ENCODE data around the gene ONECUT3. TPM values are rescaled to one million over a fixed set of nuclear protein-coding genes. Genes with fewer than 3 reads are reported as not detected.

ONECUT3 gene
- total and polyA plus RNA-seq, 9 of the 15 experiments (the other 6 are each of a cell fraction or from before 2014, with no cell fraction given) = not detected

DNA sequence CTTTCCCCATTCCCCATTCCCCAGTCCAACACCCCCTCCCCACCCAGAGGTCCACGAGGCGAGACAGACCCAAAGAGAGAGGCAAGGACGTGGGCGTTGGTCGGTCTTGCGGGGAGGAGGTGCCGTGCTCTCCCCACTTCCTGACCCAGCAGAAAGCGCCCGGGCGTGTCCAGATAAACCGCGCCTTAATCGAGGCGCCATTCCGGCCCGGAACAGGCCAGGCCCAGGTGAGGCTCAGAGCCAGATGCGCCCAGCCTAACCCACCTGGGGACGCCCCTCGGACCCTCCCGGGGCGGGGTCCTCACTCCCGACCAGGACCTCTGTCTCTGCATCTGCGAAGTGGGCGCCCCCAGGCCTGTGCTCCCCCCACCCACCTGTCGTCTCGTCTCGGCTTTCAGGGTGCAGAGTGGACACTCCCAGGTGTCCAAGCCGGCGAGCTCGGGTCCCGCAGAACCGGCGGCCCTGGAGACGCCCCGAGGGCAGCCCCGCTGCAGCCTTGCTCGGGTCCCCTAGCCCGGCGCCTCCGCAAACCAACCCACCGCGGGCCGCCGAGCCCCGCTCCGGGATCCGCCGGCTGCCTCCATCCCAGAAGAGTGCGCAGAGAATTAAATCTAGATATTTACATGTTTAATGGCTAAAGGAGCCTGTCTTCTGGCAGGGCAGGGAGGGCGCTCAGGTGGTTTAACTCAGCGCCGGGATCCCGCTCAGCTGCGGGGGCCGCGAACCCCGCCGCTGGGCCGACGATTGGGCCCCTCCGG, 5.0 kb upstream of the ONECUT3 start:
- in situ Hi-C loops (cut with MboI) = no loop called here
- CTCF ChIA-PET (ENCODE audit: low intra/inter-chr PET ratio) = no interaction called here
- peaks cover 24 to 74% of the 10 kb centered on the region in 2 experiments for H3K4me1 ChIP-seq (replicated peaks in 1 of 2; ENCODE audit: control insufficient read depth in 2 of 2, insufficient read depth in 2 of 2, low read length in 2 of 2)
- peak overlapping the region; percentile 76 to 97 for H3K9ac ChIP-seq (ENCODE audit: insufficient read depth in 1 of 2, low read depth in 2 of 2, low read length in 2 of 2)
- no peaks in the 10 kb centered on the region for H3K9me3 ChIP-seq (replicated peaks; ENCODE audit: control insufficient read depth, insufficient read depth, low read depth, low read length)
- DNase-seq (ENCODE audit: extremely low read depth in 1 of 4, low spot score in 3 of 4) (peak in 1 of 4 experiments; percentile 80), ATAC-seq (peak; percentile 84), FAIRE-seq (no peak)
- H3K4me3 ChIP-seq = peak overlapping the region; percentile 40
- intact Hi-C loops (cut with micrococcal nuclease) = no loop called here
- peak overlapping the region; percentile 90 for H3K27ac ChIP-seq (ENCODE audit: extremely low read depth, low read depth, low read length)
- H3K79me2 ChIP-seq (ENCODE audit: control insufficient read depth, insufficient read depth, low read length) = no peaks in the 10 kb centered on the region
- POLR2A ChIA-PET = interaction anchor here (0.7 to 0.9 kb wide), 2 partner anchors 474 to 650 kb away, joined by 3 to 4 read pairs; no protein-coding TSS in a partner anchor
- peaks cover 0 to 4% of the 10 kb centered on the region in 2 experiments; a peak in 1 of 5 replicates for H3K27me3 ChIP-seq (ENCODE audit: control insufficient read depth in 2 of 2, insufficient read depth in 2 of 2, low read length in 2 of 2)
- BruUV-seq (replicated peaks) = TSS peak; percentile 92
- H3K36me3 ChIP-seq (ENCODE audit: control insufficient read depth, insufficient read depth, low read length) = no peaks in the 10 kb centered on the region
- H2AFZ ChIP-seq (ENCODE audit: low read depth, low read length) = peak overlapping the region; percentile 78
- H4K20me1 ChIP-seq (replicated peaks; ENCODE audit: control insufficient read depth, insufficient read depth, low read length) = no peaks in the 10 kb centered on the region
- no peaks in the 10 kb centered on the region for H3K9me1 ChIP-seq (ENCODE audit: control insufficient read depth, insufficient read depth, low read length)
- H3K4me2 ChIP-seq (ENCODE audit: insufficient read depth, low read length) = peak overlapping the region; percentile 84
- 2% methylated on average over 38 of the region's 61 CpGs for WGBS (ENCODE audit: insufficient coverage, low coverage, missing lambda C conversion rate)
- TF ChIP-seq SETDB1 (IDR thresholded peaks at IDR 0.05; ENCODE audit: low read length) (no peak), CHAMP1 (IDR thresholded peaks at IDR 0.05) (no peak), PHF21A (IDR thresholded peaks at IDR 0.05; ENCODE audit: borderline replicate concordance, low read depth) (no peak), BCL6 (CRISPR knock-in tag; IDR thresholded peaks at IDR 0.05) (no peak), ZNF316 (IDR thresholded peaks at IDR 0.05) (peak; percentile 61), MED1 (CRISPR knock-in tag; IDR thresholded peaks at IDR 0.05; ENCODE audit: borderline replicate concordance) (no peak), NFYB (IDR thresholded peaks at IDR 0.05; ENCODE audit: extremely low read depth, insufficient read length) (no peak), LEF1 (IDR thresholded peaks at IDR 0.05) (peak; percentile 69; the same call in 1 of the 2 replicates)
- TF ChIP-seq, protein P1, sequence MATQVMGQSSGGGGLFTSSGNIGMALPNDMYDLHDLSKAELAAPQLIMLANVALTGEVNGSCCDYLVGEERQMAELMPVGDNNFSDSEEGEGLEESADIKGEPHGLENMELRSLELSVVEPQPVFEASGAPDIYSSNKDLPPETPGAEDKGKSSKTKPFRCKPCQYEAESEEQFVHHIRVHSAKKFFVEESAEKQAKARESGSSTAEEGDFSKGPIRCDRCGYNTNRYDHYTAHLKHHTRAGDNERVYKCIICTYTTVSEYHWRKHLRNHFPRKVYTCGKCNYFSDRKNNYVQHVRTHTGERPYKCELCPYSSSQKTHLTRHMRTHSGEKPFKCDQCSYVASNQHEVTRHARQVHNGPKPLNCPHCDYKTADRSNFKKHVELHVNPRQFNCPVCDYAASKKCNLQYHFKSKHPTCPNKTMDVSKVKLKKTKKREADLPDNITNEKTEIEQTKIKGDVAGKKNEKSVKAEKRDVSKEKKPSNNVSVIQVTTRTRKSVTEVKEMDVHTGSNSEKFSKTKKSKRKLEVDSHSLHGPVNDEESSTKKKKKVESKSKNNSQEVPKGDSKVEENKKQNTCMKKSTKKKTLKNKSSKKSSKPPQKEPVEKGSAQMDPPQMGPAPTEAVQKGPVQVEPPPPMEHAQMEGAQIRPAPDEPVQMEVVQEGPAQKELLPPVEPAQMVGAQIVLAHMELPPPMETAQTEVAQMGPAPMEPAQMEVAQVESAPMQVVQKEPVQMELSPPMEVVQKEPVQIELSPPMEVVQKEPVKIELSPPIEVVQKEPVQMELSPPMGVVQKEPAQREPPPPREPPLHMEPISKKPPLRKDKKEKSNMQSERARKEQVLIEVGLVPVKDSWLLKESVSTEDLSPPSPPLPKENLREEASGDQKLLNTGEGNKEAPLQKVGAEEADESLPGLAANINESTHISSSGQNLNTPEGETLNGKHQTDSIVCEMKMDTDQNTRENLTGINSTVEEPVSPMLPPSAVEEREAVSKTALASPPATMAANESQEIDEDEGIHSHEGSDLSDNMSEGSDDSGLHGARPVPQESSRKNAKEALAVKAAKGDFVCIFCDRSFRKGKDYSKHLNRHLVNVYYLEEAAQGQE (IDR thresholded peaks at IDR 0.05; ENCODE audit: borderline replicate concordance) = no peak
- TF ChIP-seq, protein P1 (CRISPR knock-in tag; IDR thresholded peaks at IDR 0.05; ENCODE audit: low read depth) = peak; percentile 35; the same call in 1 of the 2 replicates
- TF ChIP-seq, protein P2, sequence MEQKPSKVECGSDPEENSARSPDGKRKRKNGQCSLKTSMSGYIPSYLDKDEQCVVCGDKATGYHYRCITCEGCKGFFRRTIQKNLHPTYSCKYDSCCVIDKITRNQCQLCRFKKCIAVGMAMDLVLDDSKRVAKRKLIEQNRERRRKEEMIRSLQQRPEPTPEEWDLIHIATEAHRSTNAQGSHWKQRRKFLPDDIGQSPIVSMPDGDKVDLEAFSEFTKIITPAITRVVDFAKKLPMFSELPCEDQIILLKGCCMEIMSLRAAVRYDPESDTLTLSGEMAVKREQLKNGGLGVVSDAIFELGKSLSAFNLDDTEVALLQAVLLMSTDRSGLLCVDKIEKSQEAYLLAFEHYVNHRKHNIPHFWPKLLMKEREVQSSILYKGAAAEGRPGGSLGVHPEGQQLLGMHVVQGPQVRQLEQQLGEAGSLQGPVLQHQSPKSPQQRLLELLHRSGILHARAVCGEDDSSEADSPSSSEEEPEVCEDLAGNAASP (IDR thresholded peaks at IDR 0.05) = no peak
